ENCODE measurements around the gene NUMB. TPM values are rescaled to one million over a fixed set of nuclear protein-coding genes. Genes with fewer than 3 reads are reported as not detected.

NUMB gene
- total RNA-seq, 4 donors from 2014 or later = 49.2 to 63.4 (median 50.7) TPM

- no peak for DNase-seq (ENCODE audit: extremely low spot score)
- Histone ChIP-seq H3K4me3 (no peak overlapping the region), H3K27me3 (no peaks in the 10 kb centered on the region), H3K36me3 (no peaks in the 10 kb centered on the region), H3K9me3 (no peaks in the 10 kb centered on the region), H3K4me1 (peaks cover 0 to 15% (median 2%) of the 10 kb centered on the region in 4 donors), H3K27ac (replicated peaks in 1 of 4) (no peak overlapping the region)
- intact Hi-C loops (cut with DNase I) = no loop called here
- no peak for TF ChIP-seq POLR2AphosphoS5 (IDR thresholded peaks at IDR 0.05)
- no peak for TF ChIP-seq EP300 (IDR thresholded peaks at IDR 0.05)
- TF ChIP-seq POLR2A (IDR thresholded peaks at IDR 0.05; ENCODE audit: low read depth) = no peak
- no peak for TF ChIP-seq CTCF (IDR thresholded peaks at IDR 0.05)
Measured at GRCh38 chr14:73372529-73372928, 85.8 kb downstream of the NUMB start.

DNA sequence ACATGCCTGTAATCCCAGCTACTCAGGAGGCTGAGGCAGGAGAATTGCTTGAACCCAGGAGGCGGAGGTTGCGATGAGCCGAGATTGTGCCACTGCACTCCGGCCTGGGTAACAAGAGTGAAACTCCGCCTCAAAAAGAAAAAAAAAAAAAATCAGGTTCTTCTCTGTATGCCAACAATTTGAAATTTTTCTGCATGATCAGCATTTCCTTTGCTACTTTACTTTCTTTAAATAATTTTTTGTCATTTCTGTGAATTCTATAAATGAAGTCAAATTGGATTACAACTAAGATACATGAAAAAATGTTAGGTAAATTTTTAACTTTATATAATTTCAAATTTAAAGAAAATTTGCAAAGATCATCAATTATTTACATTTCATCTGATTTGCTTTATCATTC, 87.8 kb downstream of the NUMB start:
- Histone ChIP-seq H3K27me3 (no peaks in the 10 kb centered on the region), H3K36me3 (no peaks in the 10 kb centered on the region), H3K4me3 (no peak overlapping the region), H3K27ac (replicated peaks in 1 of 4) (no peak overlapping the region), H3K9me3 (no peaks in the 10 kb centered on the region), H3K4me1 (peaks cover 0 to 23% (median 9%) of the 10 kb centered on the region in 4 donors)
- no peak for DNase-seq (ENCODE audit: extremely low spot score)
- 88% methylated on average over 5 of the region's 5 CpGs for WGBS
- no peak for TF ChIP-seq CTCF (IDR thresholded peaks at IDR 0.05)
- TF ChIP-seq EP300 (IDR thresholded peaks at IDR 0.05) = no peak
- TF ChIP-seq POLR2AphosphoS5 (IDR thresholded peaks at IDR 0.05) = no peak
- TF ChIP-seq POLR2A (IDR thresholded peaks at IDR 0.05; ENCODE audit: low read depth) = no peak
- intact Hi-C loops (cut with DNase I) = no loop called here

- no peak for DNase-seq (ENCODE audit: extremely low spot score)
Measured at GRCh38 chr14:73369428-73369827, 88.9 kb downstream of the NUMB start.

DNA sequence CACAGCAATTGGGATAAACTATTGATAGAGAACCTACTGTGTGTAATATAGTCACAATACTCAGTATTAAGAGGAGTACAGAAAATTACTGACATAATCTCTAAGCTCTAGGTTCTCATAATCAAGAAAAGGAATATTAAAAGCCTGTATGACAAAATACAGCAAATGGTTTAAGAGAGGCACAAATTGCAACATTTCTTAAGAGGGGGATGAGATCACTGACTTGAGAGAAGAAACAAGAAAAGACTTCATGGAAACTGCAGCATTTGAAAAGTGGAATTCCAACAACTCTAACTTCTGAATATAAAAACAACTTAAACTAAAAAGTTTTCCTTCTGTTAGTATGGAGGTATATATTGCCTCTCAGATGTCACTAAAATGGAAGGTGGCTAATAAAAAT, 89.7 kb downstream of the NUMB start:
- no peak for TF ChIP-seq CTCF (IDR thresholded peaks at IDR 0.05)
- TF ChIP-seq EP300 (IDR thresholded peaks at IDR 0.05) = no peak
- Histone ChIP-seq H3K27me3 (no peaks in the 10 kb centered on the region), H3K4me1 (peaks cover 0 to 15% (median 9%) of the 10 kb centered on the region in 4 donors), H3K9me3 (no peaks in the 10 kb centered on the region), H3K27ac (replicated peaks in 1 of 4) (no peak overlapping the region), H3K36me3 (peaks cover 0 to 6% (median 2%) of the 10 kb centered on the region in 4 donors), H3K4me3 (no peak overlapping the region)
- intact Hi-C loops (cut with DNase I) = no loop called here
- DNase-seq (ENCODE audit: extremely low spot score) = no peak

More at GRCh38 chr14:73369428-73369827, 88.9 kb downstream of the NUMB start:
- peaks cover 0 to 20% (median 10%) of the 10 kb centered on the region in 4 donors for H3K4me1 ChIP-seq
- H3K27me3 ChIP-seq = no peaks in the 10 kb centered on the region
- H3K36me3 ChIP-seq = no peaks in the 10 kb centered on the region
- H3K27ac ChIP-seq (replicated peaks in 1 of 4) = no peak overlapping the region
- TF ChIP-seq CTCF (IDR thresholded peaks at IDR 0.05) (no peak), EP300 (IDR thresholded peaks at IDR 0.05) (no peak), POLR2AphosphoS5 (IDR thresholded peaks at IDR 0.05) (no peak), POLR2A (IDR thresholded peaks at IDR 0.05; ENCODE audit: low read depth) (no peak)
- no peaks in the 10 kb centered on the region for H3K9me3 ChIP-seq
- intact Hi-C loops (cut with DNase I) = no loop called here
- no peak overlapping the region for H3K4me3 ChIP-seq

DNA sequence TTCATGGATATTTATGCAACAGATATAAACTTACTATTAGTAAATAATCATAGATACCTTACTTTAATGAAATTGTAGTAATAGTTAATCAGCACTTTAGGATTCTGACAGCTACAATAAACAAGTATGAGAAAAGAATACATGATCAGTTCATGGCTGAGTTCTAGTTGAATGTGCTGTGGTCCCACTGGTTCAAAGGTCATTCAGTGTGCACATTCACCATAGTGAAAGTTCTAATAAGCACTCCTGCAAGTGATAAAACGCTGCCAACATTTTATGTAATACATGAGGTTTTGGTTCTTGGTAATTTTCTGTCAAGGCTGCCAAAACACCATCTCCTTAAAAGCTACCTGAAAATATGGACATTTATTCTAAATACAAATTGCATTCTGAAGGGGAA, 92.6 kb downstream of the NUMB start:
- TF ChIP-seq CTCF (IDR thresholded peaks at IDR 0.05) = no peak
- no peak for TF ChIP-seq POLR2AphosphoS5 (IDR thresholded peaks at IDR 0.05)
- no peak for TF ChIP-seq EP300 (IDR thresholded peaks at IDR 0.05)
- no peak for TF ChIP-seq POLR2A (IDR thresholded peaks at IDR 0.05; ENCODE audit: low read depth)
- no peak for DNase-seq (ENCODE audit: extremely low spot score)
- 58% methylated on average over 1 of the region's 1 CpG for WGBS
- Histone ChIP-seq H3K27me3 (no peaks in the 10 kb centered on the region), H3K9me3 (no peaks in the 10 kb centered on the region), H3K4me3 (no peak overlapping the region), H3K4me1 (peaks cover 0 to 11% (median 7%) of the 10 kb centered on the region in 4 donors), H3K36me3 (peaks cover 0 to 9% (median 4%) of the 10 kb centered on the region in 4 donors), H3K27ac (replicated peaks in 1 of 4) (no peak overlapping the region)
- intact Hi-C loops (cut with DNase I) = no loop called here

Measured in esophagus muscularis mucosa (tissue), 4 donors.